HCT116 (cell line): ENCODE results near the gene NSUN4. TPM values are rescaled to one million over a fixed set of nuclear protein-coding genes. Genes with fewer than 3 reads are reported as not detected.
"Not testable (repeated sequence)": the region's sequence is repeated elsewhere in the genome, so short reads cannot be mapped to it uniquely, and the experiment has no call there.

Experiments used
- ATAC-seq: fragments of 200-7000 bp; cut with Tn5 transposase; 2 replicates; pipeline ENCODE4 v1.9.1; 2020; ENCODE audit warnings: mild to moderate bottlenecking, moderate library complexity
- BruUV-seq: library from RNA; stranded (reverse); fragments of 400-500 nt; replicated peaks from 2 replicates; lab custom pipeline; 2021; lab: Mats Ljungman, UMichigan
- CTCF ChIA-PET: fragments of 300-600 bp; sonication (Branson Sonifier 250); formaldehyde crosslinking; loops from one replicate; lab custom pipeline; 2021; ENCODE audit warnings: antibody characterized with exemption; lab: Charles Lee
- POLR2A ChIA-PET: fragments of 300-600, 350-600 bp; sonication (Branson Sonifier 250); formaldehyde crosslinking; loops from one replicate; lab custom pipeline; 2021; ENCODE audit warnings: antibody characterized with exemption; lab: Charles Lee
- RAD21 ChIA-PET, 2 experiments: fragments of 300-600 bp; sonication (Branson Sonifier 250); formaldehyde crosslinking; loops; one replicate each; lab custom pipeline; 2023; ENCODE audit warnings: low total read pairs in 2 of 2; ENCODE audit not compliant: uncharacterized antibody in 2 of 2, unreplicated experiment in 2 of 2, low non-redundant PET in 1 of 2; lab: Charles Lee
- DNase-seq: peaks from one replicate; pipeline ENCODE4 v3.0.0-alpha.2; 2010; ENCODE audit warnings: low read depth, low spot score
- H2AFZ ChIP-seq: fragments of 200-600 bp; shearing (Covaris generic), sonication (generic); 2 replicates; pipeline ENCODE4 v1.6.1; 2017; ENCODE audit warnings: low read depth, mixed run types, mixed read lengths, antibody characterized with exemption, low read length; ENCODE audit not compliant: poor library complexity, severe bottlenecking
- H3K27ac ChIP-seq: 2 replicates; pipeline ENCODE4 v1.5.1; 2012; ENCODE audit warnings: low read depth, low read length
- H3K27me3 ChIP-seq: fragments of 200-600 bp; sonication (generic); 2 replicates; pipeline ENCODE4 v1.6.1; 2016; ENCODE audit warnings: mixed run types, low read length, mixed read lengths; ENCODE audit not compliant: insufficient read depth
- H3K36me3 ChIP-seq, 2 experiments: fragments of 200-500 bp in 1 of 2; fragments of 200-600 bp in 1 of 2; sonication (Bioruptor generic) in 1 of 2; sonication (generic) in 1 of 2; 2 replicates each; pipeline versions ENCODE4 v1.5.1 to v1.6.1; 2014 to 2016; ENCODE audit warnings: low read length in 2 of 2, inconsistent platforms in 1 of 2, mixed read lengths in 1 of 2, mixed run types in 1 of 2; ENCODE audit not compliant: insufficient read depth in 2 of 2, control insufficient read depth in 1 of 2
- H3K4me1 ChIP-seq, 2 experiments: fragments of 200-600 bp in 1 of 2; sonication (generic) in 1 of 2; 2 replicates each; pipeline versions ENCODE4 v1.5.1 to v1.6.1; 2012 to 2017; ENCODE audit warnings: low read length in 2 of 2, inconsistent platforms in 1 of 2, mild to moderate bottlenecking in 1 of 2, mixed read lengths in 1 of 2, mixed run types in 1 of 2, moderate library complexity in 1 of 2; ENCODE audit not compliant: insufficient read depth in 2 of 2, control insufficient read depth in 1 of 2
- H3K4me2 ChIP-seq: fragments of 200-600 bp; sonication (generic); 2 replicates; pipeline ENCODE4 v1.6.1; 2017; ENCODE audit warnings: mixed run types, low read length, mixed read lengths
- H3K4me3 ChIP-seq, 2 experiments: fragments of 200-600 bp in 1 of 2; sonication (generic) in 1 of 2; replicated peaks in 1 of 2; 2 replicates each; pipeline ENCODE4 v1.5.1; 2011 to 2016; ENCODE audit warnings: low read length in 2 of 2, control low read depth in 1 of 2, low read depth in 1 of 2, mild to moderate bottlenecking in 1 of 2, mixed read lengths in 1 of 2, mixed run types in 1 of 2
- H3K79me2 ChIP-seq: fragments of 200-600 bp; sonication (generic); 2 replicates; pipeline ENCODE4 v1.6.1; 2017; ENCODE audit warnings: mild to moderate bottlenecking, mixed run types, low read length, moderate library complexity, mixed read lengths; ENCODE audit not compliant: insufficient read depth
- H3K9ac ChIP-seq: fragments of 200-600 bp; sonication (generic); 2 replicates; pipeline ENCODE4 v1.6.1; 2016; ENCODE audit warnings: low read length, mixed read lengths
- H3K9me2 ChIP-seq: fragments of 200-600 bp; sonication (generic), shearing (Covaris generic); 2 replicates; pipeline ENCODE4 v1.6.1; 2017; ENCODE audit warnings: mixed run types, mild to moderate bottlenecking, moderate library complexity; ENCODE audit not compliant: insufficient read depth
- H3K9me3 ChIP-seq, 2 experiments: fragments of 200-500 bp in 1 of 2; fragments of 200-600 bp in 1 of 2; sonication (Bioruptor generic) in 1 of 2; sonication (generic) in 1 of 2; 2 replicates each; pipeline ENCODE4 v1.6.1; 2014 to 2017; ENCODE audit warnings: low read length in 2 of 2, mixed read lengths in 2 of 2, inconsistent platforms in 1 of 2, low read depth in 1 of 2, mild to moderate bottlenecking in 1 of 2, mixed run types in 1 of 2, moderate library complexity in 1 of 2; ENCODE audit not compliant: control insufficient read depth in 1 of 2, insufficient read depth in 1 of 2
- H4K20me1 ChIP-seq: fragments of 200-600 bp; sonication (generic), shearing (Covaris generic); 2 replicates; pipeline ENCODE4 v1.6.1; 2017; ENCODE audit warnings: mixed run types, mild to moderate bottlenecking, moderate library complexity; ENCODE audit not compliant: insufficient read depth
- FOSL1 ChIP-seq: IDR thresholded peaks from 2 replicates; pipeline ENCODE4 v1.6.1; 2012; ENCODE audit warnings: low read depth
- POLR2A ChIP-seq: IDR thresholded peaks from 2 replicates; pipeline ENCODE4 v1.7.0; 2011; ENCODE audit warnings: borderline replicate concordance; ENCODE audit not compliant: insufficient read depth, insufficient read length; ENCODE audit errors: extremely low read depth
- TCF7L2 ChIP-seq: IDR thresholded peaks from 2 replicates; pipeline ENCODE4 v1.7.0; 2011; ENCODE audit warnings: borderline replicate concordance, inconsistent platforms; ENCODE audit not compliant: insufficient read depth, insufficient read length; ENCODE audit errors: extremely low read depth
- intact Hi-C: fragments of 100-400 bp; cut with micrococcal nuclease; formaldehyde crosslinking; loops from 2 replicates; pipeline ENCODE4 v1.10.0; 2022
- total RNA-seq: library from RNA; stranded (reverse); gene quantifications from one replicate; pipeline ENCODE4 v1.2.1, GENCODE V29; 2021; ENCODE audit not compliant: unreplicated experiment
- TF ChIP-seq, protein P1 (sequence below): IDR thresholded peaks from 2 replicates; pipeline ENCODE4 v1.6.1; 2011; ENCODE audit warnings: mild to moderate bottlenecking, low read length, moderate library complexity; ENCODE audit not compliant: insufficient replicate concordance; ENCODE audit errors: extremely low read depth
- TF ChIP-seq, protein P2 (sequence below): IDR thresholded peaks from 2 replicates; pipeline ENCODE4 v1.6.1; 2012

Gene NSUN4
- total RNA-seq, 1 experiment from 2014 or later = 27.8 TPM

DNA sequence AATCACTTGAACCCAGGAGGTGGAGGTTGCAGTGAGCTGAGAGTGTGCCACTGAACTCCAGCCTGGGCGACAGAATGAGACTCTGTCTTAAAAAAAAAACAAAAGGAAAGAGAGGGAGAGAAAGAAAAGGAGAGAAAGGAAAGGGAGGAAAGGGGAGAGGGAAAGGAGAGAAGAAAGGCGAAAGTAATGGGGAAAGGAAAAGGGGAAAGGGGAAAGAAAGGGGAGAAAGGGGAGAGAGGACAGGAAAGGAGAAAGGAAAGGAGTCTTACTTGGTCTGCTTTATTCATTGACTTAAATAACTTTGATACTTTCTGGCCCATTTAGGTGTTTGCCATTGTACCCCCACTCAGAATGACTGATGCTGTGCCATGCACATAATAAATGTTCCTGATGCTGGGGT, 11.8 kb downstream of the NSUN4 start (continued):
- TF ChIP-seq, protein P1, sequence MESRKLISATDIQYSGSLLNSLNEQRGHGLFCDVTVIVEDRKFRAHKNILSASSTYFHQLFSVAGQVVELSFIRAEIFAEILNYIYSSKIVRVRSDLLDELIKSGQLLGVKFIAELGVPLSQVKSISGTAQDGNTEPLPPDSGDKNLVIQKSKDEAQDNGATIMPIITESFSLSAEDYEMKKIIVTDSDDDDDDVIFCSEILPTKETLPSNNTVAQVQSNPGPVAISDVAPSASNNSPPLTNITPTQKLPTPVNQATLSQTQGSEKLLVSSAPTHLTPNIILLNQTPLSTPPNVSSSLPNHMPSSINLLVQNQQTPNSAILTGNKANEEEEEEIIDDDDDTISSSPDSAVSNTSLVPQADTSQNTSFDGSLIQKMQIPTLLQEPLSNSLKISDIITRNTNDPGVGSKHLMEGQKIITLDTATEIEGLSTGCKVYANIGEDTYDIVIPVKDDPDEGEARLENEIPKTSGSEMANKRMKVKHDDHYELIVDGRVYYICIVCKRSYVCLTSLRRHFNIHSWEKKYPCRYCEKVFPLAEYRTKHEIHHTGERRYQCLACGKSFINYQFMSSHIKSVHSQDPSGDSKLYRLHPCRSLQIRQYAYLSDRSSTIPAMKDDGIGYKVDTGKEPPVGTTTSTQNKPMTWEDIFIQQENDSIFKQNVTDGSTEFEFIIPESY = no peak
- TF ChIP-seq, protein P2, sequence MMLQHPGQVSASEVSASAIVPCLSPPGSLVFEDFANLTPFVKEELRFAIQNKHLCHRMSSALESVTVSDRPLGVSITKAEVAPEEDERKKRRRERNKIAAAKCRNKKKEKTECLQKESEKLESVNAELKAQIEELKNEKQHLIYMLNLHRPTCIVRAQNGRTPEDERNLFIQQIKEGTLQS = no peak
- TF ChIP-seq POLR2A (no peak), TCF7L2 (no peak), FOSL1 (no peak)

DNA sequence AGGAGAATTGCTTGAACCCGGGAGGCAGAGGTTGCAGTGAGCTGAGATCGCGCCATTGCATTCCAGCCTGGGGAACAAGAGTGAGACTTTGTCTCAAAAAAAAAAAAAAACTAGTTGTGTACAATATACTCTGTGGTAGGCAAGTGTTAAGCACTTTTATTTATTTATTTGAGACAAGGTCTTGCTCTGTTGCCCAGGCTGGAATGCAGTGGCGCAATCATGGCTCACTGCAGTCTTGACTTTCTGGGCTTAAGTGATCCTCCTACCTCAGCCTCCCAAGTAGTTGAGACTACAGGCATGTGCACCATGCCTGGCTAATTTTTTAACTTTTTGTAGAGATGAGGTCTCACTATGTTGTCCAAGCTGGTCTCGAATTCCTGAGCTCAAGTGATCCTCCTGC, 15.3 kb downstream of the NSUN4 start:
- H4K20me1 ChIP-seq, H3K27ac ChIP-seq, H2AFZ ChIP-seq, H3K4me1 ChIP-seq, DNase-seq, H3K27me3 ChIP-seq, intact Hi-C loops, H3K9me3 ChIP-seq, BruUV-seq, H3K79me2 ChIP-seq, H3K9ac ChIP-seq, H3K9me2 ChIP-seq, H3K4me3 ChIP-seq, POLR2A ChIA-PET, ATAC-seq, H3K4me2 ChIP-seq: not testable (repeated sequence)
- RAD21 ChIA-PET = interaction anchor here in 1 of 2 experiments (0.6 kb wide), 1 partner anchor 19 kb away, joined by 3 read pairs; no protein-coding TSS in a partner anchor
- CTCF ChIA-PET = interaction anchor here (0.7 kb wide), 1 partner anchor 106 kb away, joined by 3 read pairs; no protein-coding TSS in a partner anchor
- H3K36me3 ChIP-seq = peaks cover 25 to 29% of the 10 kb centered on the region in 2 experiments
